Measurements from ENCODE around the gene CSGALNACT2.

The CSGALNACT2 gene

GRCh38 chr10:43110338-43111071, 27.7 kb upstream of the CSGALNACT2 start:
- Histone ChIP-seq H3K4me1 (ENCODE audit: low read length) (peaks cover 15% of the 10 kb centered on the region), H3K27ac (ENCODE audit: low read length) (no peak overlapping the region), H3K4me3 (ENCODE audit: low read length) (no peak overlapping the region), H4K20me1 (ENCODE audit: insufficient read depth, low read length) (no peaks in the 10 kb centered on the region), H3K9ac (ENCODE audit: low read length) (no peak overlapping the region), H3K36me3 (replicated peaks; ENCODE audit: low read depth, low read length) (no peaks in the 10 kb centered on the region), H3K9me3 (ENCODE audit: insufficient read depth, low read length) (no peaks in the 10 kb centered on the region), H3K79me2 (ENCODE audit: low read length) (no peaks in the 10 kb centered on the region), H2AFZ (ENCODE audit: low read depth, low read length) (peak overlapping the region; percentile 65; the same call in 1 of the 2 replicates), H3K4me2 (ENCODE audit: low read length) (peak overlapping the region; percentile 30), H3K27me3 (ENCODE audit: low read depth, low read length) (no peaks in the 10 kb centered on the region)
- no peak for TF ChIP-seq EZH2phosphoT487 (IDR thresholded peaks at IDR 0.05; ENCODE audit: low read depth)
- no peak for TF ChIP-seq CTCF (IDR thresholded peaks at IDR 0.05; ENCODE audit: low read depth, low read length)

GRCh38 chr10:43111101-43111500, 27.1 kb upstream of the CSGALNACT2 start:
- no peak overlapping the region for H3K4me2 ChIP-seq (ENCODE audit: low read length)
- no peaks in the 10 kb centered on the region for H3K36me3 ChIP-seq (replicated peaks; ENCODE audit: low read depth, low read length)
- no peaks in the 10 kb centered on the region for H4K20me1 ChIP-seq (ENCODE audit: insufficient read depth, low read length)
- no peaks in the 10 kb centered on the region for H3K79me2 ChIP-seq (ENCODE audit: low read length)
- H3K9me3 ChIP-seq (ENCODE audit: insufficient read depth, low read length), result no peaks in the 10 kb centered on the region
- no peak overlapping the region for H2AFZ ChIP-seq (ENCODE audit: low read depth, low read length)
- H3K4me3 ChIP-seq (ENCODE audit: low read length), result no peak overlapping the region
- no peaks in the 10 kb centered on the region for H3K27me3 ChIP-seq (ENCODE audit: low read depth, low read length)
- no peak overlapping the region for H3K27ac ChIP-seq (ENCODE audit: low read length)
- H3K9ac ChIP-seq (ENCODE audit: low read length), result no peak overlapping the region
- H3K4me1 ChIP-seq (ENCODE audit: low read length), result peaks cover 11% of the 10 kb centered on the region
- TF ChIP-seq EZH2phosphoT487 (IDR thresholded peaks at IDR 0.05; ENCODE audit: low read depth), result no peak
- TF ChIP-seq CTCF (IDR thresholded peaks at IDR 0.05; ENCODE audit: low read depth, low read length), result no peak

- Histone ChIP-seq H4K20me1 (ENCODE audit: insufficient read depth, low read length) (no peaks in the 10 kb centered on the region), H3K79me2 (ENCODE audit: low read length) (no peaks in the 10 kb centered on the region), H3K4me2 (ENCODE audit: low read length) (no peak overlapping the region), H3K9ac (ENCODE audit: low read length) (no peak overlapping the region), H3K9me3 (ENCODE audit: insufficient read depth, low read length) (no peaks in the 10 kb centered on the region), H3K4me3 (ENCODE audit: low read length) (no peak overlapping the region), H3K4me1 (ENCODE audit: low read length) (peaks cover 11% of the 10 kb centered on the region), H3K27ac (ENCODE audit: low read length) (no peak overlapping the region), H2AFZ (ENCODE audit: low read depth, low read length) (no peak overlapping the region), H3K27me3 (ENCODE audit: low read depth, low read length) (no peaks in the 10 kb centered on the region), H3K36me3 (replicated peaks; ENCODE audit: low read depth, low read length) (no peaks in the 10 kb centered on the region)
- TF ChIP-seq EZH2phosphoT487 (IDR thresholded peaks at IDR 0.05; ENCODE audit: low read depth) (no peak), CTCF (IDR thresholded peaks at IDR 0.05; ENCODE audit: low read depth, low read length) (no peak)
Observed at GRCh38 chr10:43111921-43112607, 26.2 kb upstream of the CSGALNACT2 start.

- H3K27me3 ChIP-seq (ENCODE audit: low read depth, low read length), result no peaks in the 10 kb centered on the region
Observed at GRCh38 chr10:43112608-43112961, 25.7 kb upstream of the CSGALNACT2 start.

More at GRCh38 chr10:43112608-43112961, 25.7 kb upstream of the CSGALNACT2 start:
- Histone ChIP-seq H3K4me2 (ENCODE audit: low read length) (no peak overlapping the region), H4K20me1 (ENCODE audit: insufficient read depth, low read length) (no peaks in the 10 kb centered on the region), H2AFZ (ENCODE audit: low read depth, low read length) (no peak overlapping the region), H3K9me3 (ENCODE audit: insufficient read depth, low read length) (no peaks in the 10 kb centered on the region), H3K79me2 (ENCODE audit: low read length) (no peaks in the 10 kb centered on the region), H3K27ac (ENCODE audit: low read length) (no peak overlapping the region), H3K9ac (ENCODE audit: low read length) (no peak overlapping the region), H3K4me1 (ENCODE audit: low read length) (peaks cover 11% of the 10 kb centered on the region), H3K36me3 (replicated peaks; ENCODE audit: low read depth, low read length) (no peaks in the 10 kb centered on the region), H3K4me3 (ENCODE audit: low read length) (no peak overlapping the region)
- TF ChIP-seq CTCF (IDR thresholded peaks at IDR 0.05; ENCODE audit: low read depth, low read length) (no peak), EZH2phosphoT487 (IDR thresholded peaks at IDR 0.05; ENCODE audit: low read depth) (no peak)

All from OCI-LY3 (cell line).